Measurements from ENCODE around the gene SEMA7A.
"Not testable (repeated sequence)": the region's sequence is repeated elsewhere in the genome, so short reads cannot be mapped to it uniquely, and the experiment has no call there.

Gene SEMA7A

DNA sequence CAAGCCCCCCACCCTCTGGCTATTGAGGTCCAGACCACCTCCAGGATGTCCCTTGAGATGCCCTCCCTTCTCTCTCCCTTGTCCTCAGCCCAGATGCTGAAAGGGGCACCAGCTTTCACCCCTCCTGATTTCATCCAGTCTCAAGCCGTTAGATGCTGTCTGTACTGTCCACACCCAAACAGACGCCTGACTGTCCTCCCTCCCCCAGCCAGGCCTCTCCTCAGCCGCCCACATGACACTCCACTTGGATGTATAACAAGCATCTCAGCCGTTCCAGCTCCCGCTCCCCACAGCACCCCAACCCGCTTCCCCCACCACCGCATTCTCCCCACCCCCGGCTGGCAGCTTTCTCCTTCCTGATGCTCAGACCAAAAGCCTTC lies 41.3 kb downstream of the SEMA7A start:
- TF ChIP-seq, protein P1, sequence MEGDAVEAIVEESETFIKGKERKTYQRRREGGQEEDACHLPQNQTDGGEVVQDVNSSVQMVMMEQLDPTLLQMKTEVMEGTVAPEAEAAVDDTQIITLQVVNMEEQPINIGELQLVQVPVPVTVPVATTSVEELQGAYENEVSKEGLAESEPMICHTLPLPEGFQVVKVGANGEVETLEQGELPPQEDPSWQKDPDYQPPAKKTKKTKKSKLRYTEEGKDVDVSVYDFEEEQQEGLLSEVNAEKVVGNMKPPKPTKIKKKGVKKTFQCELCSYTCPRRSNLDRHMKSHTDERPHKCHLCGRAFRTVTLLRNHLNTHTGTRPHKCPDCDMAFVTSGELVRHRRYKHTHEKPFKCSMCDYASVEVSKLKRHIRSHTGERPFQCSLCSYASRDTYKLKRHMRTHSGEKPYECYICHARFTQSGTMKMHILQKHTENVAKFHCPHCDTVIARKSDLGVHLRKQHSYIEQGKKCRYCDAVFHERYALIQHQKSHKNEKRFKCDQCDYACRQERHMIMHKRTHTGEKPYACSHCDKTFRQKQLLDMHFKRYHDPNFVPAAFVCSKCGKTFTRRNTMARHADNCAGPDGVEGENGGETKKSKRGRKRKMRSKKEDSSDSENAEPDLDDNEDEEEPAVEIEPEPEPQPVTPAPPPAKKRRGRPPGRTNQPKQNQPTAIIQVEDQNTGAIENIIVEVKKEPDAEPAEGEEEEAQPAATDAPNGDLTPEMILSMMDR (conservative IDR thresholded peaks at IDR 0.05; ENCODE audit: low read depth, low read length) = no peak
- Histone ChIP-seq H3K9ac (no peak overlapping the region), H3K4me2 (no peak overlapping the region), H4K20me1 (ENCODE audit: insufficient read depth) (no peaks in the 10 kb centered on the region), H3K4me3 (IDR thresholded peaks at IDR 0.05; ENCODE audit: insufficient read depth, low read depth, low read length) (no peak overlapping the region), H3K27me3 (ENCODE audit: insufficient read depth, low read depth) (no peaks in the 10 kb centered on the region), H3K36me3 (ENCODE audit: insufficient read depth) (no peaks in the 10 kb centered on the region), H3K4me1 (ENCODE audit: low read depth, poor library complexity, severe bottlenecking) (no peaks in the 10 kb centered on the region), H3K79me2 (ENCODE audit: insufficient read depth, low read depth) (no peaks in the 10 kb centered on the region), H3K27ac (no peak overlapping the region), H2AFZ (ENCODE audit: low read depth) (no peak overlapping the region)

- H3K79me2 ChIP-seq (ENCODE audit: insufficient read depth, low read depth) = no peaks in the 10 kb centered on the region
- H2AFZ ChIP-seq (ENCODE audit: low read depth) = no peak overlapping the region
- no peaks in the 10 kb centered on the region for H3K36me3 ChIP-seq (ENCODE audit: insufficient read depth)
- no peaks in the 10 kb centered on the region for H4K20me1 ChIP-seq (ENCODE audit: insufficient read depth)
- TF ChIP-seq, protein P1 (conservative IDR thresholded peaks at IDR 0.05; ENCODE audit: low read depth, low read length) = no peak
- no peak overlapping the region for H3K4me2 ChIP-seq
- H3K27me3 ChIP-seq (ENCODE audit: insufficient read depth, low read depth) = no peaks in the 10 kb centered on the region
- H3K4me3 ChIP-seq (IDR thresholded peaks at IDR 0.05; ENCODE audit: insufficient read depth, low read depth, low read length) = no peak overlapping the region
- H3K4me1 ChIP-seq (ENCODE audit: low read depth, poor library complexity, severe bottlenecking) = no peaks in the 10 kb centered on the region
- no peak overlapping the region for H3K27ac ChIP-seq
- H3K9ac ChIP-seq = no peak overlapping the region
Measured at GRCh38 chr15:74391582-74392450, 41.9 kb downstream of the SEMA7A start.

GRCh38 chr15:74390647-74391288 lies 43.0 kb downstream of the SEMA7A start:
- H3K4me3 ChIP-seq (IDR thresholded peaks at IDR 0.05; ENCODE audit: insufficient read depth, low read depth, low read length) = no peak overlapping the region
- H3K27me3 ChIP-seq (ENCODE audit: insufficient read depth, low read depth) = no peaks in the 10 kb centered on the region
- no peak overlapping the region for H3K27ac ChIP-seq
- H3K4me2 ChIP-seq = no peak overlapping the region
- H3K4me1 ChIP-seq (ENCODE audit: low read depth, poor library complexity, severe bottlenecking) = no peaks in the 10 kb centered on the region
- no peaks in the 10 kb centered on the region for H3K36me3 ChIP-seq (ENCODE audit: insufficient read depth)
- no peaks in the 10 kb centered on the region for H3K79me2 ChIP-seq (ENCODE audit: insufficient read depth, low read depth)
- TF ChIP-seq, protein P1 (conservative IDR thresholded peaks at IDR 0.05; ENCODE audit: low read depth, low read length) = no peak
- no peak overlapping the region for H2AFZ ChIP-seq (ENCODE audit: low read depth)
- H4K20me1 ChIP-seq (ENCODE audit: insufficient read depth) = no peaks in the 10 kb centered on the region
- H3K9ac ChIP-seq = no peak overlapping the region

DNA sequence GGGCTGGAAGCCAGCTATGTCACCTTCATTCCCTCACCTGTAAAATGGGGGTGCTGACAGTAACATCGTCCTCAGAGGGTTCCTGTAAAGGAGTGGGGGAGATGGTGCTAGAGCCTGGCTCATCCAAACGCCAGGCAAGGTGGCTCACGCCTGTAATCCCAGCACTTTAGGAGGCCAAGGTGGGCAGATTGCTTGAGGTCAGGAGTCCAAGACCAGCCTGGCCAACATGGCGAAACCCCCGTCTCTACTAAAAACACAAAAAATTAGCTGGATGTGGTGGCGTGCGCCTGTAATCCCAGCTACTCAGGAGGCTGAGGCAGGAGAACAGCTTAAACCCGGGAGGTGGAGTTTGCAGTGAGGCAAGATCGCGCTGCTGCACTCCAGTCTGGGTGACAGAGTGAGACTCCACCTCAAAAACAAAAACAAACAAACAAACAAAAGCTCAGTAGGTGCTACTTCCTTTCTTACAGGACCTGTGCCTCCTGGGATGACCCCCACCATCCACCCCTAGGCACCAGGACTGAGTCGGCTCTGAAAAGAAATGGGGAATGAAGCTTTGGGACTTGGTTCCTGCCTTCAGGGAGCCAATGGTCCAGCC lies 43.6 kb downstream of the SEMA7A start:
- not testable (repeated sequence) for H3K4me1 ChIP-seq (ENCODE audit: low read depth, poor library complexity, severe bottlenecking); H3K4me3 ChIP-seq (IDR thresholded peaks at IDR 0.05; ENCODE audit: insufficient read depth, low read depth, low read length)

More for the DNA sequence above, 43.6 kb downstream of the SEMA7A start:
- not testable (repeated sequence) for H3K27me3 ChIP-seq (ENCODE audit: insufficient read depth, low read depth); H3K4me2 ChIP-seq; H4K20me1 ChIP-seq (ENCODE audit: insufficient read depth); H2AFZ ChIP-seq (ENCODE audit: low read depth); H3K36me3 ChIP-seq (ENCODE audit: insufficient read depth); H3K9ac ChIP-seq; H3K79me2 ChIP-seq (ENCODE audit: insufficient read depth, low read depth); H3K27ac ChIP-seq
